Stromal cell of bone marrow (primary cell): ENCODE data around the gene TARBP1.
"Not testable (repeated sequence)": the region's sequence is repeated elsewhere in the genome, so short reads cannot be mapped to it uniquely, and the experiment has no call there.

Experiments
- DNase-seq: peaks from one replicate; pipeline ENCODE4 v3.0.0-alpha.2; 2012; ENCODE audit warnings: low read depth

TARBP1 gene

GRCh38 chr1:234478481-234479309, at the start of gene TARBP1:
TARBP1 (minus strand) TSS chr1:234479179; CDS start chr1:234479103, 76 bp downstream.
- DNase-seq, result peak; percentile 50

- no peak for DNase-seq
Observed at GRCh38 chr1:234528074-234528865, 49.3 kb upstream of the TARBP1 start.

GRCh38 chr1:234527346-234527745, 48.4 kb upstream of the TARBP1 start:
- no peak for DNase-seq

- DNase-seq, result no peak
Observed at GRCh38 chr1:234526922-234527321, 47.9 kb upstream of the TARBP1 start.

- no peak for DNase-seq
Observed at GRCh38 chr1:234525099-234525799, 46.3 kb upstream of the TARBP1 start.

GRCh38 chr1:234521836-234522235, 42.9 kb upstream of the TARBP1 start:
- no peak for DNase-seq

- no peak for DNase-seq
Observed at GRCh38 chr1:234520908-234521817, 42.2 kb upstream of the TARBP1 start.

- no peak for DNase-seq
Observed at GRCh38 chr1:234519506-234519905, 40.5 kb upstream of the TARBP1 start.

GRCh38 chr1:234518876-234519275, 39.9 kb upstream of the TARBP1 start:
- DNase-seq, result no peak

GRCh38 chr1:234518086-234518485, 39.1 kb upstream of the TARBP1 start:
- not testable (repeated sequence) for DNase-seq

GRCh38 chr1:234517110-234517802, 38.3 kb upstream of the TARBP1 start:
- no peak for DNase-seq

GRCh38 chr1:234515821-234516241, 36.9 kb upstream of the TARBP1 start:
- peak; percentile 65 for DNase-seq

GRCh38 chr1:234515411-234515810, 36.4 kb upstream of the TARBP1 start:
- peak; percentile 42 for DNase-seq

- no peak for DNase-seq
Observed at GRCh38 chr1:234512451-234512861, 33.5 kb upstream of the TARBP1 start.

GRCh38 chr1:234509457-234510328, 30.7 kb upstream of the TARBP1 start:
- DNase-seq, result peak; percentile 36

- DNase-seq, result no peak
Observed at GRCh38 chr1:234507626-234508387, 28.8 kb upstream of the TARBP1 start.

GRCh38 chr1:234507089-234507488, 28.1 kb upstream of the TARBP1 start:
- DNase-seq, result no peak

- DNase-seq, result peak; percentile 42
Observed at GRCh38 chr1:234505769-234506102, 26.8 kb upstream of the TARBP1 start.
